Thoracic aorta (tissue), 2 donors: ENCODE measurements around the gene SLC33A1. TPM values are rescaled to one million over a fixed set of nuclear protein-coding genes. Genes with fewer than 3 reads are reported as not detected.

ENCODE experiments used
- ATAC-seq: fragments of 150-250 bp; one replicate; pipeline ENCODE4 v1.8.0; 2017; ENCODE audit warnings: low read depth; ENCODE audit not compliant: insufficient number of reproducible peaks, low FRiP score
- DNase-seq: peaks from one replicate; pipeline ENCODE4 v3.0.0-alpha.2; 2020; ENCODE audit warnings: low spot score
- H3K27ac ChIP-seq, 2 donors: fragments of 200-600 bp; sonication (generic); 1 replicate in 1 of 2; 2 replicates in 1 of 2; pipeline ENCODE4 v1.5.1; 2016; ENCODE audit warnings: mild to moderate bottlenecking in 2 of 2, moderate library complexity in 2 of 2
- H3K27me3 ChIP-seq: fragments of 200-600 bp; sonication (generic); replicated peaks from 2 replicates; pipeline ENCODE4 v1.6.0; 2016; ENCODE audit warnings: mild to moderate bottlenecking; ENCODE audit not compliant: insufficient read depth
- H3K36me3 ChIP-seq: fragments of 200-600 bp; sonication (generic); one replicate; pipeline ENCODE4 v1.5.1; 2016
- H3K4me1 ChIP-seq, 2 donors: fragments of 200-600 bp; sonication (generic); 1 replicate in 1 of 2; 2 replicates in 1 of 2; pipeline versions ENCODE4 v1.5.1 to v1.6.0; 2016; ENCODE audit warnings: low read depth in 2 of 2, mild to moderate bottlenecking in 1 of 2; ENCODE audit not compliant: control insufficient read depth in 1 of 2
- H3K4me3 ChIP-seq: fragments of 200-600 bp; sonication (generic); 2 replicates; pipeline ENCODE4 v1.5.1; 2016; ENCODE audit warnings: mild to moderate bottlenecking
- H3K9me3 ChIP-seq: fragments of 200-600 bp; sonication (generic); 2 replicates; pipeline ENCODE4 v1.5.1; 2016
- total RNA-seq, 2 donors: library from RNA; depleted of rRNA; stranded (reverse); fragments of >200 nt; gene quantifications; one replicate each; pipeline versions ENCODE4 v1.1.0 to v1.2.3, GENCODE V29; 2016
- TF ChIP-seq, protein P1 (sequence below): fragments of 200-600 bp; sonication (generic); IDR thresholded peaks from one replicate; pipeline ENCODE4 v1.5.1; 2019; ENCODE audit warnings: antibody characterized with exemption

The SLC33A1 gene
- total RNA-seq, 2 donors from 2014 or later, result 27.3 to 30.7 TPM

DNA sequence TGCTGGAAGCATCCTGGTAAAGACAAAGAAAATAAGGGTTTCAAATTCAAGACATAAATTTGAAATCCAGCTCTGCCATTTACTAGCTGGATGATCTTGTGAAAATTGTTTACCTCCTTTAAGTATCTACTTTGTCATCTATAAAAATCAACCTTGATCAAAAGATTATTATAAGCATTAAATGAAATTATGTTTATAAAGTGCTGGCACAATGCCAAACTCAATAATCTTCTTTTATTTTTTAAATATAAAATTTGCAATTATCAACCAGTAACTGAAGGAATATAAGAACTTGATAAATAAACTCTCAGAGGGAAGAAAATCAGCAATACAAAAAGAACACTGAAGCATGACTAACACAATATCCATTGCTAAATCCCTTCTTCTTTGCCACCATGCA lies 73.9 kb downstream of the SLC33A1 start:
- Histone ChIP-seq H3K4me3 (no peak overlapping the region), H3K36me3 (peaks cover 7% of the 10 kb centered on the region), H3K4me1 (no peaks in the 10 kb centered on the region), H3K27ac (no peak overlapping the region), H3K27me3 (no peaks in the 10 kb centered on the region), H3K9me3 (peaks cover 8% of the 10 kb centered on the region)
- TF ChIP-seq, protein P1, sequence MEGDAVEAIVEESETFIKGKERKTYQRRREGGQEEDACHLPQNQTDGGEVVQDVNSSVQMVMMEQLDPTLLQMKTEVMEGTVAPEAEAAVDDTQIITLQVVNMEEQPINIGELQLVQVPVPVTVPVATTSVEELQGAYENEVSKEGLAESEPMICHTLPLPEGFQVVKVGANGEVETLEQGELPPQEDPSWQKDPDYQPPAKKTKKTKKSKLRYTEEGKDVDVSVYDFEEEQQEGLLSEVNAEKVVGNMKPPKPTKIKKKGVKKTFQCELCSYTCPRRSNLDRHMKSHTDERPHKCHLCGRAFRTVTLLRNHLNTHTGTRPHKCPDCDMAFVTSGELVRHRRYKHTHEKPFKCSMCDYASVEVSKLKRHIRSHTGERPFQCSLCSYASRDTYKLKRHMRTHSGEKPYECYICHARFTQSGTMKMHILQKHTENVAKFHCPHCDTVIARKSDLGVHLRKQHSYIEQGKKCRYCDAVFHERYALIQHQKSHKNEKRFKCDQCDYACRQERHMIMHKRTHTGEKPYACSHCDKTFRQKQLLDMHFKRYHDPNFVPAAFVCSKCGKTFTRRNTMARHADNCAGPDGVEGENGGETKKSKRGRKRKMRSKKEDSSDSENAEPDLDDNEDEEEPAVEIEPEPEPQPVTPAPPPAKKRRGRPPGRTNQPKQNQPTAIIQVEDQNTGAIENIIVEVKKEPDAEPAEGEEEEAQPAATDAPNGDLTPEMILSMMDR, result no peak
- no peak for DNase-seq
- no peak for ATAC-seq

DNA sequence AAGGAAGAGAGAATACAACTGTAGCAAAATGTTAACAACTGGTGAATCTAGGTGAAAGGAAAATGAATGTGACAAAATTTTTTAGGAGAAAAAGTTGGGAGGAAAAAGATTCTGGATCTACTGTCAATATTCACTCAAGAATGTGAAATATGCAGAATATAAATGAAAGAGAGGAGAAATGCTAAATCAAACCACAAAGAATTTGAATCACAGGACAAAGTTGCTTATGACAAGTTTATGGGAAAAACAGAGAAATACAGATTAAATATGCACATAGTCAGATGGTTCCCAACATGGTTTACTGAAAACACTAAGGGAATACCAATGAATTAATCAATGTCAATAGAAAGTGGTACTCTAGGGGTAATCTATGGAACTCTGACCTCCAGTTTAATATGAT lies 75.8 kb downstream of the SLC33A1 start:
- TF ChIP-seq, protein P1, result no peak
- Histone ChIP-seq H3K36me3 (peaks cover 7% of the 10 kb centered on the region), H3K4me1 (peaks cover 0 to under 1% of the 10 kb centered on the region in 2 donors), H3K4me3 (no peak overlapping the region), H3K27me3 (no peaks in the 10 kb centered on the region), H3K9me3 (peaks cover 8% of the 10 kb centered on the region), H3K27ac (no peak overlapping the region)
- no peak for ATAC-seq
- DNase-seq, result no peak

DNA sequence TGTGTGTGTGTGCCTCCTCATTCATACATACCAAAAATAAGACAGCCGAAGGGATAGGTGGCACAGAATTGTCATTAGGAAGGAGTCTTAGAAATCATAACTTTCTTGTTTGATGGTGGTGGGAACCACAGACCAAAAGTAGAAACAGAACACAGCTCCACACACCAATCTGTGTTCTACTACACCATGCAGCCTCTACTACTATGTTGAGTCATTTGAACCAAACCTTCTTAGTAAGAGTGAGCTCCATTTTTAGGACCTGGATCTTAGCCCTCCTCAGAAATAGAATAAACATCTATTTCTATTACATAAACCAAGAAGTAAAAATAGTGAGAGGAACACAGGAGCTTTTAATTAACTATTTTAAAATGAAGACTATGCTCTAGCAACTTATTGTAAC lies 81.4 kb downstream of the SLC33A1 start:
- H3K4me3 ChIP-seq, result no peak overlapping the region
- H3K27ac ChIP-seq, result no peak overlapping the region
- H3K9me3 ChIP-seq, result no peaks in the 10 kb centered on the region
- DNase-seq (no peak), ATAC-seq (no peak)
- H3K4me1 ChIP-seq, result peaks cover 6 to 11% of the 10 kb centered on the region in 2 donors
- H3K27me3 ChIP-seq, result no peaks in the 10 kb centered on the region
- H3K36me3 ChIP-seq, result no peaks in the 10 kb centered on the region
- TF ChIP-seq, protein P1, result no peak

DNA sequence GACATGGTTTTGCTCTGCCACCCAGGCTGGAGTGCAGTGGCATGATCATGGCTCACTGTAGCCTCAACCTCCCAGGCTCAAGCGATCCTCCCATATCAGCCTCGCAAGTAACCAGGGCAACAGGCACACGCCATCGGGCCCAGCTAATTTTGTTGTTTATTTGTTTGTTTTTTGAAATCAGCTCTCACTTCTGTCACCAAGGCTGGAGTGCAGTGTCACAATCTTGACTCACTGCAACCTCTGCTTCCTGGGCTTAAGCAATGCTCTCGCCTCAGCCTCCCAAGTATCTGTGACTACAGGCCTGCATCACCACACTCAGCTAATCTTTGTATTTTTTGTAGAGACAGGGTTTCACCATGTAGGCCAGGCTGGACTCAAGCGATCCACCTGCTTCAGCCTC lies 83.1 kb downstream of the SLC33A1 start:
- Histone ChIP-seq H3K4me3 (no peak overlapping the region), H3K27ac (no peak overlapping the region), H3K9me3 (no peaks in the 10 kb centered on the region), H3K27me3 (no peaks in the 10 kb centered on the region), H3K36me3 (no peaks in the 10 kb centered on the region), H3K4me1 (peaks cover 6 to 11% of the 10 kb centered on the region in 2 donors)
- no peak for DNase-seq
- no peak for ATAC-seq
- TF ChIP-seq, protein P1, result no peak

Other genes with a start within 250 kb of the SLC33A1 start
- gene PLCH1, start 109.4 kb downstream of the SLC33A1 start, total RNA-seq, result under 1 TPM in 1 of 2 donors, not detected in 1; 0.28 TPM
- gene C3orf33, start 48.1 kb downstream of the SLC33A1 start, total RNA-seq, result 1 to 10 TPM in 1 of 2 donors, under 1 TPM in 1; 0.92 to 1.5 TPM
- gene GMPS, start 16.2 kb upstream of the SLC33A1 start, total RNA-seq, result 10 to 100 TPM; 30.2 to 31.8 TPM